Measurements from ENCODE around the gene ANKMY1.

DNA sequence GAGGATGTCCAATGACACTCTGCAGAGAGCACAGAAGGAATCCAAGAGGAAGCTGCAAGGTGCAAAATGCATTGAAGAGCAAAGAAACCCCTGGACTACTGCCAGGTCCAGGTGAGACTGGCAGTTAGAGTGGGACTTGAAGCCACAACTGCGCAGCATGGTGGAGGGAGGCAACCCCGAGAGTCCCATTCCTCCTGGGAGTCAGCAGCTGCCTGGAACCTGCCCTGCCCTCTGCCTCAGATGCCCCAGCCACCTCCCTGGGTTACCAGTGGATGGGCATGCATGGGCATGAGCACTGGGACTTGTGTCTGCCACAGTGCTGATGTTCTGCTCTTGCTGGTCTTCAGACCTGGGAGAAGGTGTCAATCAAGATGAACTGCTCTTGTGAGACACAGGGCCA is 43.2 kb downstream of the ANKMY1 start:
- TF ChIP-seq EZH2 (IDR thresholded peaks at IDR 0.05; ENCODE audit: borderline replicate concordance, insufficient read depth, low read depth, low read length, poor library complexity, severe bottlenecking): no peak
- TF ChIP-seq, protein P1, sequence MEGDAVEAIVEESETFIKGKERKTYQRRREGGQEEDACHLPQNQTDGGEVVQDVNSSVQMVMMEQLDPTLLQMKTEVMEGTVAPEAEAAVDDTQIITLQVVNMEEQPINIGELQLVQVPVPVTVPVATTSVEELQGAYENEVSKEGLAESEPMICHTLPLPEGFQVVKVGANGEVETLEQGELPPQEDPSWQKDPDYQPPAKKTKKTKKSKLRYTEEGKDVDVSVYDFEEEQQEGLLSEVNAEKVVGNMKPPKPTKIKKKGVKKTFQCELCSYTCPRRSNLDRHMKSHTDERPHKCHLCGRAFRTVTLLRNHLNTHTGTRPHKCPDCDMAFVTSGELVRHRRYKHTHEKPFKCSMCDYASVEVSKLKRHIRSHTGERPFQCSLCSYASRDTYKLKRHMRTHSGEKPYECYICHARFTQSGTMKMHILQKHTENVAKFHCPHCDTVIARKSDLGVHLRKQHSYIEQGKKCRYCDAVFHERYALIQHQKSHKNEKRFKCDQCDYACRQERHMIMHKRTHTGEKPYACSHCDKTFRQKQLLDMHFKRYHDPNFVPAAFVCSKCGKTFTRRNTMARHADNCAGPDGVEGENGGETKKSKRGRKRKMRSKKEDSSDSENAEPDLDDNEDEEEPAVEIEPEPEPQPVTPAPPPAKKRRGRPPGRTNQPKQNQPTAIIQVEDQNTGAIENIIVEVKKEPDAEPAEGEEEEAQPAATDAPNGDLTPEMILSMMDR (IDR thresholded peaks at IDR 0.05): no peak
